HG02759 (cell line): ENCODE data around the gene ARID1B.

Source experiments
- ATAC-seq: cut with Tn5 transposase; IDR thresholded peaks from one replicate; pipeline ENCODE4 v1.9.1; 2021; ENCODE audit warnings: mild to moderate bottlenecking, moderate library complexity; ENCODE audit not compliant: unreplicated experiment

The ARID1B gene

GRCh38 chr6:157229132-157229618, 452.0 kb downstream of the ARID1B start:
- ATAC-seq = no peak

DNA sequence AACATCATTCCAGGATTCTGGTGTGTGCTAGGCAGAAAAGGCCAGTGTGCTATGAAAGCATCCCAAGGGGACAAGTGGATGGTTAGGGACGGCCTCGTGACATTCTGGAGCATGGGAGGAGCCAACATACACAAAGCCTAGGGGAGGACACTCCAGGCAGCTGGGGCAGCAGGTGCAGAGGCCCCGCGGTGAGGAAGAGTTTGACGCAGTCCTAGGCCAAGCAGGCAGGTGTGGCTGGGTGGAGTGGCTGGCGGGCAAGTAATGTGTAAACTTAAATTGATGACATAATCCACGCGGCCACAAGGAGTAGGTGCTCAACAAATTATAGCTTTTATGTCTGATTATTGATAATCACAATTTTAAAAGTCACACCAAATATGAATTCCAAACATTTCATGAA, 452.5 kb downstream of the ARID1B start:
- no peak for ATAC-seq

DNA sequence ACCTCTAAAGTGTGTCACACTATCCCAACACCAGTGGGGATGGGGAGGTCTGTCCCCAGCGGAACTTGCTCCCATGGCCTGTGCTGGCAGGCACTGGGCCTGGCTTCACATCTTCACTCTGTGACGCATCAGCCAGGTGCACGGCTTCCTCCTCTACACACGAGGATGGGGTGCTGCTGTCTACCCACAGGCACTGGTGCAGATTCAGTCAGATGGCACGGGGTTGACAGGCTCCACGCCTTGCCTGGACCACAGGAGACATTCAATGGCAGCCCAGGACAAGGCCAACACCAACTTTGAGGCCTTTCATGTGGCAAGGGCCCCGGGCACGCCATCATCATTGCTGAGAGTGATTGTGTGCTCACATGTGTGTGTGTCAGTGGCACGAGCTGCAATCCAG, 453.7 kb downstream of the ARID1B start:
- no peak for ATAC-seq

DNA sequence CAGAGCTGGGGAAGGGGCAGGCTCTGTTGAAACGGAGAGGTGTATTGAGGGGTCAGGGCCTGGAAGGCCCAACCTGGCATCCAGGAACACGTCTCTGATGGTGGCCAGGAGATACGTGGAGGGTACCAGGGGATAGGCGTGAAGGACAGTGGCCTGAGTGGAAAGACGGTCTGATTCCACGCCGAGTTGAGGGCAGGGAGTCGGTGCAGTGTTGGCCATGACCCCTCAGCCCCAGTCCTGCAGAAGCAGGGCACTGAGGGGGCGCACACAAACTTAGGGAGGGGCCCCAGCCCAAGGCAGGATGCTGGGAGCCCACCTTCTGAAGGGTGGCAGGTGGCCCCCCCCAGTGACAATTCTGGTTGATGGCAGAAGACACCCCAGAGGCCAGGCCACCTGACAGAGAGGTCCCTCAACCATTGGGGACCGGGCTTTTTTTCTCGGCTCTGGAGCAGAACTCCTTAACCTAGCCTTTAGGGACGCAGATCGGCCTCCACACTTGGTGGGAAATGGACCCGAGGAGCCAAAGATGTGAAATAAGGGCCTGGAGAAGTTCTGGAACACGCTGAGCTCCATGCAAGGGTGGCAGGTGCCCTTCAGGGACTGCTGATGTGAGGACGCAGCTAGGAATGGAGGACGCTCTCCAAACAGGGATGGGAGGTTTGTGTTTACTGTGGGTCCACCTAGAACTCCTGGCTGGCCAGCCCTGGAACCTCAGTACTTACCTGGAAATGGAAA, 455.1 kb downstream of the ARID1B start:
- ATAC-seq = no peak

DNA sequence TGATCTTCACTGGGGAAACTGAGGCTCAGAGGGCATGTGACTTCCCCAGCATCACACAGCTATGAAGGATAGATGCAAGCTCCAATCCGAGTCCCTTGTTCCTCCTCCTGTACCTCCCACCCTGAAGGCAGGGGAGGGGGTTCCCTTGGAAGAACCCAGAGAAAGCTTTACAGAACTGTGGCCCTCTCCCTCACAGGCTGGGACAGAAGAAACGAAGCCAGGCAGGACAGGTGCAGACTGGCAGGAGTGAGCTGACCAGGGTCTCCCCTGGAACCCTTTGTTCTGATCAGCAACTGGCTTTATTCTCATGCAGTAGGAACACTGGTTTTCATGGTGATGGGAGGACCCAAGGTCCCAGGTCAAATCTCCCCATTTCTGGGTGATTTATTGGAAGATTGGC, 456.0 kb downstream of the ARID1B start:
- no peak for ATAC-seq

- no peak for ATAC-seq
Observed at GRCh38 chr6:157233686-157234085, 456.5 kb downstream of the ARID1B start.

GRCh38 chr6:157235600-157236039, 458.4 kb downstream of the ARID1B start:
- peak; percentile 51 for ATAC-seq

GRCh38 chr6:157236040-157236725, 459.0 kb downstream of the ARID1B start:
- peak; percentile 39 for ATAC-seq

- ATAC-seq = no peak
Observed at GRCh38 chr6:157238346-157238745, 461.2 kb downstream of the ARID1B start.

DNA sequence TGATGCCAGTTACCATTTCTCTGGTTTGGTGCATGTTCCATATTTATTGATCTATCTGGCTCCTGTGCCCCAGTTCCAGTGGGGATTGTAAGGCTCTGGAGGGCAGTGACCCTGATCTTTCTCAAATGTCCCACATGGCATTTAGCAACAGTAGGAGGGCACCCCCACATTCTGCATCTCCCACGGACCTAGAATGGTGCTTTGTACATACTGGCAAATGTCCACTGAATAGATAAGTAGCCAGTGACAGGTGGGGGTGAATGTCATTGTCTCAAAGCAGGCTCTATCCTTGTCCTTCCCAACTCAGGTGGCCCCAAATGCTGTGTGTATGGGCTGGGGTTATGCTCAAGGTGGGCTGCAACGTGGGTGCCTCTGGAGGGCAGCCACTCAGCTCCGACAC, 462.0 kb downstream of the ARID1B start:
- ATAC-seq = no peak

DNA sequence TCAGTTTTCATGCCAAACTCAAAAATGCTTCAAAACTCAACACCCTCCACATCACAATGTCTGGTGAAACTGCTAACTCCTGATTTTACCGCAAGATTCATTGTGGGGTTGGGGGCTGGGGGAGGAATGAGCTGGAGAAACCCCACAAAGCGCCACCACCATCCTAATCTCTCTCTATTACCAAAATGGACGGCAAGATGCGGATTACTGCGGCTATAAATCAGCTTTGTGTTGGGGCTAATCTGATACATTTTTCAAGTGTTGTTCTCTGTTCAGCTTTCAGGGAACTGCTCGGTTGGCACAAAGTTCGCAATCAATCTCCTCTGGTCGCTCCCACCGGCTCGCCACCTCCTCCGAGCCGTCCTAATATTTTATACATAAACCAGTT, 462.5 kb downstream of the ARID1B start:
- no peak for ATAC-seq

DNA sequence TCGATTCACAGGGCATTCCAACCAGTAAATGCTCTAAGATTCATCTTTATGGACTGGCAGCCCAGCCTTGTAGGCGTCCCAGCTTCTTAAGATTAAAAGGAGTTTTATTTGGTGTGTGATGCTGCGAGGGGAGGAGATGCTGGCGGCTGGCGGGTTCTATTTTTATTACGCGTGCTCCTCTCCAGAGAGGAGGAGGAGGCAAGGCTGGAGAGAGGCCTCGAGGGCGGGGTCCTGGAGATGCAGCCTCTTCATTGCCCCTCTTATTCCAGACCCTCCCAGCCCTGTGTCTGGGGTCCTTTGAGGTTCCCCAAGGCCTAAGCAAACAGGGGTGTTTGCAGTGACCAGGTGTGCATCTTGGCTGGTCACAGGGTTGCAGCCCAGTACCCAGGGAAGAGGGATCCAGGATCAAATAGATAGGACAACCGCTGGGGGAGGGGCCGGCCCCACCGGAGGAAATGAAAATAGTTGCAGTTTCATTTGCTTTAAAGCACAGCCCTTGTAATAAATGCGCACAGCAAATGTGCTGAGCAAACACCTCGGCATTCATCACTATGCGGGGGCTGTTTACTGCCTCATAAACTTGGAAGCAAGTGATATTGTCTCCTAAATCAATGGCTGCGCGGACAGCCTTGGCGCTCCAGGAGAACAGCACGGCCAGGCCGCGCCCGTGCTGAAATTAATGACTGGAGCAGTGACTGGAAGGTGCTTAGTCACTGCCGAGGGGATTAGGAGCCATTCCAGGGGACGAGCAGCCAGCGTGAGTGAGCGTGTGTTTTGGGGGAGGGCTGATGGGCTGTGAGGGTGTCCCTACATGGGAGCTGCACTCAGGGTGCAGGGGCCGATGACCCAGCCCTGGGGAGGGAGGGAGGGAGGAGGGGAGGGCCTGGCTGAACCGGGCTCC, 463.1 kb downstream of the ARID1B start:
- no peak for ATAC-seq

DNA sequence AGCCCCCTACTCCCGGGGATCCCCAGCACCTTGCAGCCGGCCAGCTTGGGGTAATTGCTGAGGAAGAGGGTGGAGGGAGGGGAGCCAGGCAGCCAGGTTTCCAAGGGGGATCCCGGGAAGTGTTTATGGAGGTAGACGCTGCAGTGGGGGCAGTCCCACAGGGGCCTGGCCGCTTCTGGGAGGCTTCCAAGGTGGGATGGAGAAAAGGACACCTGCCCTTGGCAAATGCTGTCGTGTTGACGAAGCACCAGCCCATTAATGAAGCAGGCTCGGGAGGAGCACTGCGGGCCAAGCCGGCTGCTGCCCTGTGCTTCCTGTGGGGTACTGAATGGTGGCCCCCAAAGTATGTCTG, 463.8 kb downstream of the ARID1B start:
- no peak for ATAC-seq

GRCh38 chr6:157242791-157243190, 465.6 kb downstream of the ARID1B start:
- ATAC-seq = no peak

DNA sequence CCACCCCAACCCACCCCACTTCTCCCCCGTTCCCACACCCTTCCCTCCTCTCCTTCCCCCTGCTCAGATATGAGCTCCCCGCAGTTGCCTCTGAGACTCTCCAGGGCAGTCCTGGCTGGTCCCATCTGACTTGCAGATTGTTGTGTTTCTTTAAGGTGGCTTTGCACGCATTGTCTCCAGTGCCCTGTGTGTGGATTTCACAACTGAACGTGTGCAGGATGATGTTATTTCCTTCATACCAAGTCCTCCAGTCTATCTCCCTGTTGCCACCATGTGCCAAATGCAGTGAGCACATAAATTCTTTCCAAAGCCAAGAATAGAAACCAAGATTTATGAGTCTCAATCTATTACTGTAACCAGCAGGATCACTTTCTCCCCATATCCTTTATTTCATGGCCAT, 467.0 kb downstream of the ARID1B start:
- ATAC-seq = no peak

GRCh38 chr6:157244780-157245179, 467.6 kb downstream of the ARID1B start:
- no peak for ATAC-seq

- ATAC-seq = no peak
Observed at GRCh38 chr6:157245436-157245835, 468.3 kb downstream of the ARID1B start.

DNA sequence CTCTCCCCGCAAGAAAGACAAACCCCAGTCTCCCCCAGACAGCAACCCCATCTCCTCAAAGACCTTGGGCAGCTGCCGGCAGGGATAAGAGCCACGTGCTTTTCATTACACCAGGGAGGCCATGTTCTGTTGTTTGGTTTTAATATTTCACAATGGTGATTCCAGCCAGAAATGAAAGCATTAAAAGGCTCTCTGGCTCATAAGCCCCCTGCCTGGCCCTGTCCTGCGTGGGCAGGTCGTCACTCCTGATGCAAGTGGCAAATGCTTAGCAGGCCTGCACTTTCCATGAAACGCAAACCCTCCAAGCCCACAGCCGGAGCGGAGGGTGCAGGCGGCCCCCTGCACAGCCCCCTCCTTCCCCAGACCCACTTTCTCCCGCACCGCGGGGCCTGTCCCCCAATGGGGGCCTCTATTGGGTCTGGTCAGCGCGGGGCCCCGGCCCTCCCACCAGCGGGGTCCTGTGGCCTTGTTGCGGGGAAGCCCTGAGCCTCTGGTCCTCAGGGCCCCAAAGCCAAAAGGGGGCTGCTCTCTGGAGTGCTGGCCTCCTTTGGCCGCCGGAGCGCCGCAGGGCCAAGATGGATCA, 469.0 kb downstream of the ARID1B start:
- no peak for ATAC-seq

- ATAC-seq = no peak
Observed at GRCh38 chr6:157246771-157247484, 469.8 kb downstream of the ARID1B start.

- no peak for ATAC-seq
Observed at GRCh38 chr6:157248264-157248663, 471.1 kb downstream of the ARID1B start.
